GM19463 (cell line): ENCODE data around the gene ZNF575.
"Not testable (repeated sequence)": the region's sequence is repeated elsewhere in the genome, so short reads cannot be mapped to it uniquely, and the experiment has no call there.

Source experiments
- ATAC-seq: cut with Tn5 transposase; IDR thresholded peaks from one replicate; pipeline ENCODE4 v1.9.1; 2021; ENCODE audit warnings: mild to moderate bottlenecking, moderate library complexity; ENCODE audit not compliant: unreplicated experiment

The ZNF575 gene

DNA sequence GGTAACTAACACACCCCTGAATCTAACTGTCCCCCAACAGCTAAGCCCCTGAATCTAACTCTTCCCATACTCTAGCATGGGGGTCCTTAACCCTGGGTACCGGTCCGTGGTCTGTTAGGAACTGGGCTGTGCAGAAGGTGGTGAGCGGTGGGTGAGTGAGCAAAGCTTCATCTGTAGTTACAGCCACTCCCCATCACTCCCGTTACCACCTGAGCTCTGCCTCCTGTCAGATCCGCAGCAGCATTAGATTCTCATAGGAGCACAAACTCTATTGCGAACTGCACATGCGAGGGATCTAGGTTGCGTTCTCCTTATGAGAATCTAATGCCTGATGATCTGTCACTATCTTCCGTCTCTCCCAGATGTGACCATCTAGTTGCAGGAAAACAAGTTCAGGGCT lies 22.3 kb upstream of the ZNF575 start:
- ATAC-seq = no peak

DNA sequence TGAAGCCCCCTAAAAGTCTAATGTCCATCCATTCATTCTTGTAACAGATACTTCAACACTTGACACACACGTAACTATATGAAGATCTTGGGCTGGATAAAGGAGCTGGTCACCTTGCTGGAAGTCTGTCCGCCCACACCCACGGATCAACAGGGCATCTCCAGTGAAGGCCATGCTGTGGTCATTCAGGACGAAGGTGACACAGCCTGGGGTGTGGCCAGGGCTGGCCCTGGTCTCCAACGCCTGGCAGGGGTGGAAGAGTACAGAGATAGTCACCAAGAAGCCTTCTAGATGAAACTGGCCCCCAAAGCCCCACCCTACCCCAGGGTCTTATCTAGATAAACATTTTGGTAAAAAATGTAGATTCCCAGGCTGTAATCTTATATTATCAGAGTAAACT lies 21.7 kb upstream of the ZNF575 start:
- ATAC-seq = no peak

DNA sequence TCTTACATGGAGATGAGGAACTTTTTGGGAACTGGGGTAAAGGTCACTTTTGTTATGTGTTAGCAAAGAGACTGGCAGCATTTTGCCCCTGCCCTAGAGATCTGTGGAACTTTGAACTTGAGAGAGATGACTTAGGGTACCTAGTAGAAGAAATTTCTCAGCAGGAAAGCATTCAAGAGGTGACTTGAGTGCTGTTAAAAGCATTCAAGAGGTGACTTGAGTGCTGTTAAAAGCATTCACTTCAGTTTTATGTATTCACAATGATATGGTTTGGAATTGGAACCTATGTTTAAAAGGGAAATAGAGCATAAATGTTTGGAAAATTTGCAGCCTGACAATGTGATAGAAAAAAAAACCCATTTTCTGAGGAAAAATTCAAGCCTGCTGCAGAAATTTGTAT lies 20.6 kb upstream of the ZNF575 start:
- not testable (repeated sequence) for ATAC-seq

- ATAC-seq = no peak
These were observed 14.9 kb upstream of the ZNF575 start for GRCh38 chr19:43518051-43518450.

DNA sequence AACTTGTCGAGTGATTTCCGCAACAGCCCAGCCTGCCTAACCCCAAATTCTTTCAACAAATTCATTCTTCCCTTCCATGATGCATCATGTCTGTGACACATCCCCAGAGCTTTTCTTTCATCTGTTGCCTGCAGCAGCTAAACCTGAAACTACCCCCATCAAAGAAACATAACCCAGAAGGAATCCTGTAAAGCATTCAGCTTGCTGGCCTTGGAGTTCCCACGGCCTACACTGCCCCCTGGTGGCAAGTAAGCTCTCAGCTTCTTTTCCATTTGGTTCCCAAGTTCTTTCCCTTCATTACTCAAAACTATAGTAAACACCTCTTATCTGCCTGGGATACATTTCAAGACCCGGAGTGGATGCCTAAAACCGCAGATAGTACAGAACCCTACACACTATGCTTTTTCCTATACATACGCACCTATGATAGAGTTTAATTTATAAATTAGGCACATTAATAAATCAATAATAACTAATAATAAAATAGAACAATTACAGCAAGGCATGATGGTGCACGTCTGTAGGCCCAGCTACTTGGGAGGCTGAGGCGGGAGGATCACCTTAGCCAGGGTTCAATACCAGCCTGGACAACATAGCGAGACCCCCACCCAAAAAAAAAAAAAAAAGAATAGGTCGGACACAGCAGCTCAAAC lies 13.4 kb upstream of the ZNF575 start:
- no peak for ATAC-seq

DNA sequence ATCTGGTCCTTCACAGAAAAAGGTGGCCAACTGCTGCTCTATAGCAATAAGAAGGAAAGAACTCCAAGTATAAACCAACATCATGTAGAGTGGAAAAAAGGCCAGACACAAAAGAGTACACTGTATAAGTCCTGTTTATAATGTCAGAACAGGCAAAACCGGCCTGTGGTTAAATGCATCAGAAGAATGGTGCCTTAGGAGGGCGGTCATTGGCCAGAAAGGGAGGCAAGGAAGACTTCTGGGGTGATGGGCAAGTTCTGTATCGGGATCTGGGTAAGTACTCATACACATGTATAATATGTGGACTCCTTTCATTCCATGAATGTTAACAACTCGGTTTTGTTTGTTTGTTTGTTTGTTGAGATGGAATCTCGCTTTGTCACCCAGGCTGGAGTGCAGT lies 10.1 kb upstream of the ZNF575 start:
- ATAC-seq = no peak

DNA sequence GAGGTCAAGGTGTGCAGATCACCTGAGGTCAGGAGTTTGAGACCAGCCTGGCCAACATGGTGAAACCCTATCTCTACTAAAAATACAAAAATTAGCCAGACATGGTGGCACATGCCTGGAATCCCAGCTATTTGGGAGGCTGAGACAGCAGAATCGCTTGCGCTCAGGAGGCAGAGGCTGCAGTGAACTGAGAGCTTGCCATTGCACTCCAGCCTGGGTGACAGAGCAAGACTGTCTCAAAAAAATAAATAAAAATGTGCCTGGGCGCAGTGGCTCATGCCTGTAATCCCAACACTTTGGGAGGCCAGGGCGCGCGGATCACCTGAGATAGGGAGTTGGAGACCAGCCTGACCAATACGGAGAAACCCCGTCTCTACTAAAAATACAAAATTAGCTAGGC lies 9.3 kb upstream of the ZNF575 start:
- ATAC-seq = not testable (repeated sequence)

DNA sequence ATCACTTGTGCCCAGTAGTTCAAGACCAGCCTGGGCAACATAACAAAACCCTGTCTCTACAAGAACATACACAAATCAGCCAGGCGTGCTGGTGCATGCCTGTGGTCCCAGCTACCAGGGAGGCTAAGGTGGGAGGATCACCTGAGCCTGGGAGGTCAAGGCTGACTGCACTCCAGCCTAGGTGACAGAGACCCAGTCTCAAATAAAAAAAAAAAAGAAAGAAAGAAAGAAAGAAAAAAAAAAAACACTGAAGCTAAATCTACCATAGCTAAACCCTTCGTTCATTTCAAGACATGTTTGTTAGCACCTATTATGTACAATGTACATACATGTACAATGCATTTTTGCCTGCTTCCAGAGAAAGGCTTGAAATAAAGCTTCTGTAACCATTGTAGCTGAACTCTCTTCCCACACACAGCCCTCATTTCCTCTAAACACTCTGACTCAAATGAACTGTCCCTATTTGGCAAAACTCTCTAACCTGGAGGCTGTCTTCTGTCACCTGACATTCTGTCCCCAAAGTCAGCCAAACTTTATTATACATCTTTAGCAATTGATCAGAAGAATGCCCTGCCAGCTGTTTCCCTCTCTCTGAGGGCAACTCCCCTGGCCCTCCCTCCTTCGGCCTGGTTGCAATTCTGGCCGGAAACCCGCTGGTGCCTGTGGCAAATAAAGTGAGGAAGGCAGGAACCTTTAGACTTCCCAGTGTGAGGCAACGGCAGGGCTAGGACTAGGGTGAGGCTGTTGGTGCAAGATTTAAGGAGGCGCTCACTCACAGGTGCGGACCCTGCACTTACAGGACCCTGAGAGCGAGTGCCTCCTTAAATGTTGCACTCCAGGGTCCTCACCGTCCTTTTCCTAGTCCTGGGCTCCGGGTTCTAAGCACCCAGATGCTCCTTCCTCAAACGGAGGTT lies 7.8 kb upstream of the ZNF575 start:
- no peak for ATAC-seq

DNA sequence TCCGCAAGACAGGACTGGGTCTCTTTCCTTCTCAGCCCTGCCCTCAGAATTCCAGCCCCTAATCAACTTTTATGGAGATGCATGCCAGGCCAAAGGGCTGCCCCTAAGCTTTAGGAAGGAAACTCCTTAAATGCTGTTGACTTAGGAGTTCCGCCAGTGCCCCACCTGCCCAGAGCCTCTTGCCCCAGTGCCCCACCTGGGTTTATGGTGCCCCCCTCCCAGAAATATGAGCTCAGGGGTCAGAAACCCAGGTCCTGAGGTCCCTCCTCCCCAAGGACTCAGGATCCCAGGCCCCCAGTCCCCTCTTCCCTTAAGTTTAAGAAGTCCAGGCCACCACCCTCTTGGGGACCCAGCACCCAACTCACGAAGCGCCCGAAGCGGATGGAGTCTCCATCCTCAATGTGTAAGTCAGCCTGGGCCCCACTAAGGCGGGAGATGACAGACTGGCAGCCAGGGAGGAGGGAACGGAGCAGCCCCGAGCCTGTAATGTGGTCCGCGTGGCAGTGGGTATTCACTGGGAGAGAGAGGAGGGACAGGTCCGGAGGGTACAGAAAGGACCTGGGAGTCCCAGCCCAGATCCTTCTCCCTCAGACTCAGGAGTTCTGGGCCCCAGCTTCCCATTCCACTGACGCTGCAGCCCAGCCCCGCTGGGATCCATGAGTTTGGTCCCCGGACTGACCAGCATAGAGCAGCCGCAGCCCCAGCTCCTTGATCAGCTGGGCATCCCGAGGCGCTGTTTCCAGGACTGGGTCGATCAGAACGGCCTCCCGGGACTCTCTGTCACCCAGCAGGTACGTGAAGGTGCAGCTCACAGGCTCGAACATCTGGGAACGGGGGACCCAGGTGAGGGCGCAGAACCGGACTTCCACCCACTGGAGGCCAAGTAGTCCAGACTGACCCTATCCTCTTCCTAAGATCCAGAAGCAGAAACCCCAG lies 6.9 kb upstream of the ZNF575 start:
- no peak for ATAC-seq

- ATAC-seq = peak; percentile 82
These were observed 5.8 kb upstream of the ZNF575 start, which contains the start of gene ETHE1 for GRCh38 chr19:43526884-43527859. Gene ETHE1, minus strand, starts transcription at chr19:43527201. Its CDS starts 24 bp downstream, at chr19:43527177.

DNA sequence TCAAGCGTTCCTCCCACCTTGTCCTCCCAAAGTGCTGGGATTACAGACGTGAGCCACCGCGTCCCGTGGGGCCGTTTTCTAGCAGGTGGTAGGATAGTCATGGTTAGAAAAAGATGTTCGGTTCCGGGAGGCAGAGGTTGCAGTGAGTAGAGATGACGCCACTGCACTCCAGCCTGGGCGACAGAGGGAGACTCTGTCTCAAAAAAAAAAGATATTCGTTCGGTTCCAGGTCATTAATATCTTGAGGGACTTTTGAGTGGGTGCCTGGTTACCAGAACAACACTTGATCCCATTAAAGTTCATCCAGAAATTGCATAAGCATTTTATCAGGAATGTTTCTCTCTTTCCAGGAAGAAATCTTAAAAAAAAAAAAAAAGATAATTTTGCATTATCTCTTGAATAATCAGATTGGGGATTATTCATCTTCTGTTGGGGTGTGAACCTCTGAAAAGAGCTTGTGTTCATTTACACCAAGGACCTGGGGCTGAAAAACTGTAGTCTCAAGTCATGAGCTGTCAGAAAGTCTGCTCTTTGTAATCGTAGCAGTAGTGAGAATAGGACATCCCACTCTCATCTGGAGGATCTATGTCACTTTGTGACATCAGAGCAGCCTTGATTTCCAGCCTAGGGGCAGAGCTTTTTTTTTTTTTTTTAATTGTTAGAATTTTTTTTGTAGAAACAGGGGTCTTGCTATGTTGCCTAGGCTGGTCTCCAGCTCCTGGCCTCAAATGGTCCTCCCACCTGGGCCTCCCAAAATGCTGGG lies 4.9 kb upstream of the ZNF575 start:
- ATAC-seq = no peak

DNA sequence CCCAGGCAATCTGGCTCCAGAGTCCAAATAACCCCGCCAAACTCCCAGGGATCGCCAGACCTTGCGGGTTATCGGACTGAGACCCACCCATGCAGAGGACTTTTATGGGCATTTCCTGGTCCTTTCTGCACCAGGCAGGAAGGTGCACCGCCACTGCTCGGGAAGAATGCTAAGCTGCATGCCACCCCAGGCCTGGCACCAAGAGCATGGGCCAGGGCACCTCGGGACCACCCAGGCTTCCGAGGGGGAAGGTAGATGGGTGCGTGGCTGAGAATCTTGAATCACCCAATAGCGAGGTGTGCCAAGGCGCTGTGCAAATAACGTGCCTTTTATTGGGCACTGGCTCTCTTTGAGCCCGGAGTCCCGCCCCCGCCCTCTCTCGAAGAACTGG lies 422 bp upstream of the ZNF575 start:
- ATAC-seq = no peak

DNA sequence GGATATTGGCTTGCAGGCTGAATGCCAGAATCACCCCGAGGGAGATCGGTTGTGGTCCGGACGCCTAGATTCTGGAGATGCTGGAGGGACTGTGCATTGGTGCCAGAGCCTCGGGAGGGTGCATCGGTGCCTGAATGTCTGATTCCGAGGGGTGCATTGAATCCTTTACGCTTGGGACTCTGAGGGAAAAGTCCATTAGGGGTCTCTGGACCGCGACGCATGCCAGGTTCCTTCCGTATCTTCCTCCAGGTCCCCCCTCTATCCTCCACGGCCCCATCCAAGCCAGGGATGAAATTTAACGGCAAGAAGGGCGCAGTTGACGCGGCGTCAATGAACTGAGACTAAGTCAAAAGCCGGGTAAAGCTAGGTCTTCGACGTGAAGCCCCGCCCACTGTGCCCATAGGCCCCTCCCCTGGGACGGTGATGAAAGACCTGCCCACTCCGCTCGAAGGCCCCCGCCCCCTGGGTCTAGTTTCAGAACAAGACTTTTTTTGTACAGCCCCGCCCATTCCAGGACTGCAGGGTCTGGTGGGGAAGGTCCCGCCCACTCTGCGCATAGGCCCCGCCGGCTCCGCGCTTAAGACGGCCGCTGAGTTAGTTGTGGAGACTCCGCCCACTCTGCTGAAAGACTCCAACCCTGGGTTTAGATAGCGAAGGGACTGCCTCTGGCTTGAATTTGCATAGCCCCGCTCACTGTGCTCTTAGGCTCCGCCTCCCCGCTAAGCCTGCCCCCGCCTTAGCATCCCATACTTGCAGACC lies 737 bp downstream of the ZNF575 start:
- ATAC-seq = peak; percentile 51

DNA sequence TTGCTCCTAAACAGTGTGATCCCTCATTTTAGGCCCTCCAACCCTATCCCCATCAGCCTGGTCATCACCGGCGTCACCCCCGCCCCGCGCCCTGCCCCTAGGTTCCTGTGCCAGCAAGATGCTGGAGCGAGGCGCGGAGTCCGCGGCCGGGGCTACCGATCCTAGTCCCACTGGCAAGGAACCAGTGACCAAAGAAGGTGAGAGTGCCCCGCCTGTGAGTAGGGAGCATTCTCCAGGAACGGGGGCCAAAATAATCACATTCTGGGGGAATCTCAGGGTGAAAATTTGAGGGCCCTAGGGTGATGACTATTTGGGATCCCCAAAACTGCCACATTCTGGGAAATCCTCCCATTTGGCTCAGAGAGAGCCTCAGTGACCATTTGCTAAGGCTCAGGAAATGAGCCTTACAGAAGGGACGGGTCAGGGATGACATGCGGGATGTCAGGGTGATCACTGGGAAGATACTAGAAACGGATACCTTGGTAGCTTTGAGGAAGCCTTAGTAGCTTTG lies 1.4 kb downstream of the ZNF575 start:
- ATAC-seq = no peak

- ATAC-seq = no peak
These were observed 2.1 kb downstream of the ZNF575 start for GRCh38 chr19:43534816-43535761.

DNA sequence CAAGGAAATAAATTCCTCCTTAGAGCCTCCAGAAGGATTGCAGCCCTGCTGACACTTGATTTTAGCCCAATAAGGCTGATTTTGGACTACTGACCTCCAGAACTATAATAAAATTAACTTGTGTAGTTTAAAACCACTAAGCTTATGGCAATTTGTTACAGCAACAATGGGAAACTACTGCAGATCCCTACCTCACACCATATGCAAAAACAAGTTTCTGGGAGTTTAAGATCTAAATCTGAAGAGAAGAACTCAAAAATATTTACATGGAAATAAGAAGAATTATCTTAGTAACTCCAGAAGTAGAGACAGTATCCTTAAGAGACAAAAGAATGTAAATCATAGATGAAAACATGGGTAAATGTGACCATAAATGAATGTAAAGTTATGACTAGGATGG lies 5.9 kb downstream of the ZNF575 start:
- no peak for ATAC-seq

- no peak for ATAC-seq
These were observed 7.4 kb downstream of the ZNF575 start for GRCh38 chr19:43540381-43540780.
